Ramos (cell line): ENCODE results near the gene TPRN.

Source experiments
- in situ Hi-C: fragments of 300-500 bp; cut with MboI; formaldehyde crosslinking; loops from one replicate; pipeline ENCODE4 v1.14.3; 2022; ENCODE audit warnings: low sequenced_read_pairs; ENCODE audit not compliant: unreplicated experiment

Gene TPRN

GRCh38 chr9:137236936-137237421 lies 36.4 kb upstream of the TPRN start:
- in situ Hi-C loops = loop anchor here (25.0 kb wide), 1 partner anchor 450 kb away; the partner anchor contains the start of genes CCDC183 and TMEM141

GRCh38 chr9:137236238-137236935 lies 35.8 kb upstream of the TPRN start:
- in situ Hi-C loops = loop anchor here (25.0 kb wide), 1 partner anchor 449 kb away; the partner anchor contains the start of genes CCDC183 and TMEM141

- in situ Hi-C loops = loop anchor here (25.0 kb wide), 1 partner anchor 448 kb away; the partner anchor contains the start of genes CCDC183 and TMEM141
Observed at GRCh38 chr9:137235424-137236237, 35.1 kb upstream of the TPRN start.

GRCh38 chr9:137234758-137235423 lies 34.4 kb upstream of the TPRN start:
- in situ Hi-C loops = loop anchor here (25.0 kb wide), 1 partner anchor 448 kb away; the partner anchor contains the start of genes CCDC183 and TMEM141

GRCh38 chr9:137234055-137234697 lies 33.6 kb upstream of the TPRN start:
- in situ Hi-C loops = loop anchor here (25.0 kb wide), 1 partner anchor 447 kb away; the partner anchor contains the start of genes CCDC183 and TMEM141

GRCh38 chr9:137233143-137233980 lies 32.8 kb upstream of the TPRN start:
- in situ Hi-C loops = loop anchor here (25.0 kb wide), 1 partner anchor 446 kb away; the partner anchor contains the start of genes CCDC183 and TMEM141

- in situ Hi-C loops = loop anchor here (25.0 kb wide), 1 partner anchor 445 kb away; the partner anchor contains the start of genes CCDC183 and TMEM141
Observed at GRCh38 chr9:137232510-137232909, 32.0 kb upstream of the TPRN start.

GRCh38 chr9:137232101-137232500 lies 31.6 kb upstream of the TPRN start:
- in situ Hi-C loops = loop anchor here (25.0 kb wide), 1 partner anchor 445 kb away; the partner anchor contains the start of genes CCDC183 and TMEM141

GRCh38 chr9:137231372-137232039 lies 31.0 kb upstream of the TPRN start:
- in situ Hi-C loops = loop anchor here (25.0 kb wide), 1 partner anchor 444 kb away; the partner anchor contains the start of genes CCDC183 and TMEM141

GRCh38 chr9:137230705-137231371 lies 30.3 kb upstream of the TPRN start, which contains the start of gene SLC34A3:
Gene SLC34A3 (plus strand): TSS chr9:137230901. CDS start chr9:137231703, 802 bp downstream.
- in situ Hi-C loops = loop anchor here (25.0 kb wide), 1 partner anchor 444 kb away; the partner anchor contains the start of genes CCDC183 and TMEM141

- in situ Hi-C loops = loop anchor here (5.0 to 25.0 kb wide), 3 partner anchors 108 to 443 kb away; partner anchors contain the start of genes CCDC183, NPDC1 and TMEM141
Observed at GRCh38 chr9:137229903-137230704, 29.6 kb upstream of the TPRN start.

GRCh38 chr9:137228968-137229896 lies 28.7 kb upstream of the TPRN start:
- in situ Hi-C loops = loop anchor here (5.0 to 25.0 kb wide), 3 partner anchors 107 to 442 kb away; partner anchors contain the start of genes CCDC183, NPDC1 and TMEM141

- in situ Hi-C loops = loop anchor here (5.0 to 25.0 kb wide), 3 partner anchors 106 to 441 kb away; partner anchors contain the start of genes CCDC183, NPDC1 and TMEM141
Observed at GRCh38 chr9:137228506-137228967, 28.0 kb upstream of the TPRN start.

GRCh38 chr9:137227853-137228505 lies 27.4 kb upstream of the TPRN start:
- in situ Hi-C loops = loop anchor here (5.0 to 25.0 kb wide), 3 partner anchors 106 to 441 kb away; partner anchors contain the start of genes CCDC183, NPDC1 and TMEM141
